ENCODE measurements around the gene BANK1.

DNA sequence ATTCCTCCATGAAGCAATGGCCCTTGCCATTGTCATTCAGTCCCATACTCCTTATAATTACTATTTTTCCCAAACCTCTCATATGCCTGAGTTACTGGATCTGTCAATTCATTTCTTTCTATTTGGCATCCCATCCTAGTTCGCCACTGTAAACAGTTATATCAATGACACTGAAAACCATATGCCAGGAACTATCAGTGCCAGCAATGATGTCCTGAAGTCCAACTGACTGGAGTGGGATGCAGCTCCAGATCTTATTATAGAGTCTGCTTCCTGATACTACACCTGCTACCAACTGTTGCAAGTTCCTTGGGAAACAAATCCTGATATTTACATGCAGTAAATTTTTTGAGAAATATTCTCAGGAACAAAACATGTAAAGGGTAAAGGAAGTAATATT lies 27.0 kb upstream of the BANK1 start:
- TF ChIP-seq CTCF (IDR thresholded peaks at IDR 0.05), result no peak
- no peak for TF ChIP-seq POLR2A (IDR thresholded peaks at IDR 0.05)

Data from stomach (tissue), 4 donors.